Gastroesophageal sphincter (tissue), 3 donors: ENCODE results near the gene KIF26A.

Experiments
- EP300 ChIP-seq: sonication (generic); formaldehyde crosslinking; IDR thresholded peaks from one replicate; pipeline ENCODE4 v1.6.1; 2017; ENCODE audit warnings: antibody characterized with exemption, mild to moderate bottlenecking
- TF ChIP-seq, protein P1 (sequence below), 4 experiments: fragments of 200-600 bp in 2 of 4; fragments of 450-650 bp in 2 of 4; sonication (generic) in 1 of 4; IDR thresholded peaks; one replicate each; pipeline ENCODE4 v1.5.1; 2017 to 2019; ENCODE audit warnings: antibody characterized with exemption in 4 of 4, mild to moderate bottlenecking in 2 of 4, moderate library complexity in 2 of 4

DNA sequence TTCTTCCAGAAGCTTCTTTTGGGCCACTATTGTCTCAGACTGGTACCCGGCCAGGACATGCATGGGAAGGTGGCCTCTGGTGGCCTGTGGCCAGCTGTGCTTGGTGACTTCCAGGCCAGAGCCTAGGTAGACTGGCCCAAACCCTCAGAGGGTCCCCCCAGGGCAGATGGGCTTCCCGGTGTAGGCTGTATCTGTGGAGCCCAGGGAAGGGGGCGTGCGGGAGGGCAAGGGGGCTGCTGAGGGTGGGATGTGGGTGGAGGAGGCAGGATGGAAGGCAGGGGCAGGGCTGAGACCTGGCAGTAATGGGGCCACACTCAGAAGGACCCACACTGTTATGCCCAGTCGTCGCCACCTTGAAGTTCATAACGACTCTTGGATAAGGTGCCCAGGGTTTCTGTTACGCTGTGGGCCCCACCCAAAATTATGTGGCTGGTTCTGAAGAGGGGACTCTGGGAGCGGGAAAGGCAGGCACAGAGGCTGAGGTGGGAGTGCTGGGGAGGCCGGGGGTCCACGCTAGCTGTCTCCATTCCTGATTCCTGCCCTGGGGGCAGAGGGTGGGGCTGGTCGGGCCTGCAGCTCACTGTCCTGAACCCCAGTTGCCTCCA, 52.1 kb downstream of the KIF26A start:
- TF ChIP-seq, protein P1, sequence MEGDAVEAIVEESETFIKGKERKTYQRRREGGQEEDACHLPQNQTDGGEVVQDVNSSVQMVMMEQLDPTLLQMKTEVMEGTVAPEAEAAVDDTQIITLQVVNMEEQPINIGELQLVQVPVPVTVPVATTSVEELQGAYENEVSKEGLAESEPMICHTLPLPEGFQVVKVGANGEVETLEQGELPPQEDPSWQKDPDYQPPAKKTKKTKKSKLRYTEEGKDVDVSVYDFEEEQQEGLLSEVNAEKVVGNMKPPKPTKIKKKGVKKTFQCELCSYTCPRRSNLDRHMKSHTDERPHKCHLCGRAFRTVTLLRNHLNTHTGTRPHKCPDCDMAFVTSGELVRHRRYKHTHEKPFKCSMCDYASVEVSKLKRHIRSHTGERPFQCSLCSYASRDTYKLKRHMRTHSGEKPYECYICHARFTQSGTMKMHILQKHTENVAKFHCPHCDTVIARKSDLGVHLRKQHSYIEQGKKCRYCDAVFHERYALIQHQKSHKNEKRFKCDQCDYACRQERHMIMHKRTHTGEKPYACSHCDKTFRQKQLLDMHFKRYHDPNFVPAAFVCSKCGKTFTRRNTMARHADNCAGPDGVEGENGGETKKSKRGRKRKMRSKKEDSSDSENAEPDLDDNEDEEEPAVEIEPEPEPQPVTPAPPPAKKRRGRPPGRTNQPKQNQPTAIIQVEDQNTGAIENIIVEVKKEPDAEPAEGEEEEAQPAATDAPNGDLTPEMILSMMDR (IDR thresholded peaks at IDR 0.05), result no peak
- TF ChIP-seq EP300, result no peak
